PFSK-1 (cell line): ENCODE data around the gene TAGAP.

Experiments used
- POLR2AphosphoS5 ChIP-seq: IDR thresholded peaks from 2 replicates; pipeline ENCODE4 v1.6.1; 2012; ENCODE audit warnings: low read depth, mild to moderate bottlenecking, control low read depth, low read length, moderate library complexity
- SIN3A ChIP-seq: IDR thresholded peaks from 2 replicates; pipeline ENCODE4 v1.6.1; 2012; ENCODE audit warnings: mild to moderate bottlenecking, low read length, moderate library complexity, borderline replicate concordance; ENCODE audit not compliant: insufficient read depth

- TF ChIP-seq SIN3A = no peak
- no peak for TF ChIP-seq POLR2AphosphoS5
Observed at GRCh38 chr6:159061805-159062563, 17.2 kb upstream of the TAGAP start.
